Peyer's patch (tissue), 4 donors: ENCODE measurements around the gene FARP1.

Source experiments
- CTCF ChIP-seq, 6 experiments: fragments of 450-650 bp in 4 of 6; fragments of 200-600 bp in 2 of 6; sonication (generic) in 1 of 6; IDR thresholded peaks; one replicate each; pipeline ENCODE4 v1.5.1; 2017 to 2019; ENCODE audit warnings: antibody characterized with exemption in 6 of 6, mild to moderate bottlenecking in 3 of 6, moderate library complexity in 1 of 6
- POLR2A ChIP-seq, 2 donors: fragments of 450-650 bp; IDR thresholded peaks; one replicate each; pipeline ENCODE4 v1.5.1; 2017; ENCODE audit warnings: antibody characterized with exemption in 2 of 2, mild to moderate bottlenecking in 2 of 2, moderate library complexity in 2 of 2

- TF ChIP-seq CTCF (IDR thresholded peaks at IDR 0.05) (no peak), POLR2A (IDR thresholded peaks at IDR 0.05) (no peak)
These were observed 96.5 kb downstream of the FARP1 start for GRCh38 chr13:98239162-98240076.
